ENCODE results near the gene CENPC.

The CENPC gene

DNA sequence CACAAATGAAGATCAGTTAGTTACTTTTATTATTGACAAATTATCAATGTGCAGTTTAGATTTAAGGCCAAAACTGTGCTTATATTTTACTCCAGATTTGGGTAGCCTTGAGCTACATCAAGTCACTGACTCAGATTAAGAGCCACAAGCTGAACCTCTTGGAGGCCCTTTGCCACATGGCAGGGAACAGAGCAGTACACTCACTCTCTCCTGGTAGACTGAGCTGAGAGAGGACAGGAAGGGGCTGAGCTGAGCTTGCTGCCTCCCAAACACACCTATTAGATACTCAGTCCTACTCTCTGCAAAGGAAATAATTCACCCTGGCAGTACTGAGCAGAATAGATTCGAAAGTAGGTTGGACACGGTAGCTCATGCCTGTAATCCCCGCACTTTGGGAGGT is 21.0 kb upstream of the CENPC start:
- TF ChIP-seq, protein P1, sequence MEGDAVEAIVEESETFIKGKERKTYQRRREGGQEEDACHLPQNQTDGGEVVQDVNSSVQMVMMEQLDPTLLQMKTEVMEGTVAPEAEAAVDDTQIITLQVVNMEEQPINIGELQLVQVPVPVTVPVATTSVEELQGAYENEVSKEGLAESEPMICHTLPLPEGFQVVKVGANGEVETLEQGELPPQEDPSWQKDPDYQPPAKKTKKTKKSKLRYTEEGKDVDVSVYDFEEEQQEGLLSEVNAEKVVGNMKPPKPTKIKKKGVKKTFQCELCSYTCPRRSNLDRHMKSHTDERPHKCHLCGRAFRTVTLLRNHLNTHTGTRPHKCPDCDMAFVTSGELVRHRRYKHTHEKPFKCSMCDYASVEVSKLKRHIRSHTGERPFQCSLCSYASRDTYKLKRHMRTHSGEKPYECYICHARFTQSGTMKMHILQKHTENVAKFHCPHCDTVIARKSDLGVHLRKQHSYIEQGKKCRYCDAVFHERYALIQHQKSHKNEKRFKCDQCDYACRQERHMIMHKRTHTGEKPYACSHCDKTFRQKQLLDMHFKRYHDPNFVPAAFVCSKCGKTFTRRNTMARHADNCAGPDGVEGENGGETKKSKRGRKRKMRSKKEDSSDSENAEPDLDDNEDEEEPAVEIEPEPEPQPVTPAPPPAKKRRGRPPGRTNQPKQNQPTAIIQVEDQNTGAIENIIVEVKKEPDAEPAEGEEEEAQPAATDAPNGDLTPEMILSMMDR (IDR thresholded peaks at IDR 0.05), result no peak

DNA sequence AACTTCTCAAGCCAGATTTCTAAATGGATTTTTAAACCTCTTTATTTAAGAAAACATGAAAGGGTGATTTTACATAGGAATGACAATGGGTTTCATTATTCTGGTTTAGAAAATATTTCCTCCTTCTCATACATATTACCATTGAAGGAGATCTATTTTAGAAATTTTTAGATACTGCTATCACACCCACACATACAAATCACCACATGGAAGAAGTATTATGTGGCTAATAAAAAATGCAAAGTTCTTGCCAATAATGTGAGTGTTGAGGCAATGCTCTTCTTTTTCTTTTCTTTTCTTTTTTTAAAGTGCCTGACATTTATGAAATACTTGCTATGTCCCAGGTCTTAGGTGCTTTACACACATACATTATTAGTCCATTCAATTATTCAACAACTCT is 20.0 kb upstream of the CENPC start:
- TF ChIP-seq, protein P1 (IDR thresholded peaks at IDR 0.05), result no peak

DNA sequence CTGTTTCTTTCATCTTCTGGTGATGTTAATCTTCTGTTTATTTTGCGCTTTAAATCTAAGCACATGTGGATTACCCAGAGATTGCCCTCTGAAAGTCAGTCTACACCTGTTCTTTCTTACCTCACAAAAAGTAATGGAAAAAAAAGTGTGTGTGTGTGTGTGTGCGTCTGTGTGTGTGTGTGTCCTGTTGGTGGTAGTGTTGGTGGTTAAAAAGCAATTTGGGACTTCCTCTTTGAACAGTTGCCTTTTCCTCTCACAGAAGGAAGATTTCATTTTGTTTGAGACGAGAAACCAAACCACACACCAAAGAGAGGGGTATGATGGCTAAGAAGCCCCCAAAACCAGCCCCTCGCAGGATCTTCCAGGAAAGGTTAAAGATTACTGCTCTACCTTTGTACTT is 13.2 kb upstream of the CENPC start, which contains the start of gene STAP1:
Gene STAP1 (plus strand): TSS at position 235 of the 400 bp plus-strand sequence. CDS start 83 bp downstream, at position 318.
- TF ChIP-seq, protein P1 (IDR thresholded peaks at IDR 0.05), result no peak

DNA sequence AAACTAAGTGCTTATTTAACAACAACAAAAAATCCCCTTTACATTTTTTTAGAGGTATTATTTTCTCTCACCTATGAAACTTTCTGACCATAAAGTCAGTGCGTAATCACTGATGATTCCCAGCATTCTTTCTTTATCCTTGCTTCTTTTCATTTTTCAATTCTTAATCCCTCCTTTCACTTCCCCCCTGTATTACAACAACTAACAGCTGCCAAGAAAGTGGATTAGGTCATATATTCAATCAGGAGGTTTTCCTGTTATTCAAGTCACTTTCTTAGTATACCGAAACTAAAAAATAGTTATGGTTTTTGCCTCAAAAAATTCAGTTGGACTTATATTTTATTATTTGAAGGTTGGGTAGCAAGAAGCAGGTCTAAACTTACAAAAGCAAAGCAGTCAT is 11.1 kb upstream of the CENPC start:
- TF ChIP-seq, protein P1 (IDR thresholded peaks at IDR 0.05), result no peak

DNA sequence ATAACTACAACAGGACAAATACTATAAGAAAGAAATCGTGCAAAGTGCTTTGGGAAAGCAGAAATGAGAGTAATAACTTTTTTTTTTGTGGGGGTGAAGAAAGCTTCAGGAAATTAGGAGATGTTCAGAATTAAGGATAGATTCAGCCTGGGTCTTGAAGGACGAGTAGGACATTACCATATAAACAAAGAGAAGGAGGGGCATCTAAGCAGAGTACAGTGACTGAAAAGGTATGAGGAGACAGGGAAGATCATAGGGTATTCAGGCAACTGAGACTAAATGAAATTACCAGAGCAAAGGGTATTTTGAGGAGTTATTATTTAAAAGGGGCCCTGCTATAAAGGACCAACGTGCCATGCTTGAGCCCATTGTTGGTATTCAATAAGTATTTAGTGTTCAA is 10.1 kb upstream of the CENPC start:
- TF ChIP-seq, protein P1 (IDR thresholded peaks at IDR 0.05), result no peak

DNA sequence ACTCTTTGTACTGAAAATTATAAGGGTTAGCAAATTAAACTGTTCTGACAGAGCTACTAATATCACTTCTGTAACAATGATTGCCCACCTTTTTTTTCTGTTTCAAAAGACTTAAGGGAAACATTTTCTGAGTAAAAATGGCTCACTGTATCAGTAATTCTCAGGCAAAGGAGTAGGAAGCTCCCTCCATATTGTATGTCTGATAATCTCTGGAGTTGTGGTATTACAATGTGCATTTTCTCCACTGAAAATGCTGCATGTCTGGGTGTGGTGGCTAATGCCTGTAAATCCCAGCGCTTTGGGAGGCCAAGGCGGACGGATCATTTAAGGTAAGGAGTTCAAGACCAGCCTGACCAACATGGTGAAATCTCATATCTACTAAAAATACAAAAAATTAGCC is 8.8 kb upstream of the CENPC start:
- TF ChIP-seq, protein P1 (IDR thresholded peaks at IDR 0.05), result no peak

DNA sequence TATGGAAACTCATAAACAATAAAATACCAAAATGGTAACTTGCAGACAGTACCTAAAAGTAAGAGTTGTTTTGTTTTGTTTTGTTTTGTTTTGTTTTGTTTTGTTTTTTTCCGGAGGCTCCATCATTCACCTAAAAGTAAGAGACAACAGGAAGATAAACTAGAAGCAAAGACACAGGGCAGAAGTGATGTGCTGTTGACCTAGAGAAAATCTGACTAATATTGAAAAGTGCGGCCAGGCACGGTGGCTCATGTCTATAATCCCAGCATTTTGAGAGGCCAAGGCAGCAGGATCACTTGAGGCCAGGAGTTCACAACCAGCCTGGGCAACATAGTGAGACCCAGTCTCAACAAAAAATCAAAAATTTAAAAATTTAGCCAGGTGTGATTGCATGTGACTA is 5.6 kb upstream of the CENPC start:
- TF ChIP-seq, protein P1 (IDR thresholded peaks at IDR 0.05), result no peak

DNA sequence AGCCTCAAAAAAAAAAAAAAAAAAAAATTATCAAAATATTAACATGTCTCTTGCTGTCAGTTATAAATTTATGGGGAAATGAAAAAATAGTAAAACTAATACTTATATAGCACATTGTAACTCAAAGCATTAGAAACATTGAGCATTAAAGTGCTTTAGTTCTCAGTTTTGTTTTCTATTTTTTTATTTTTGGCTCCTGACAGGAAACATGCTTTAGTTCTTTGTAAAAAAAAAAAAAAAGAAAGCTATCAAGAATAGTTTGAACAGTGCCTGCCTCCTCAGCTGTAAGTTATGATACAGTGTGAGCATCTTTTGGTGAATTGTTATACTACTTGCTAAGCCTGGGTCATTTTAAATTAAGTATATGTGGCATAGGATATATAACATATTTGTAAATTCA is 5.1 kb upstream of the CENPC start:
- TF ChIP-seq, protein P1 (IDR thresholded peaks at IDR 0.05), result no peak
